CD4-positive, alpha-beta T cell treated with Interleukin-2 at 100 ng/mL for 4 hours (primary cell): ENCODE data around the gene TMED3.

Experiments
- DNase-seq: peaks from one replicate; pipeline ENCODE4 v3.0.0-alpha.2; 2020; ENCODE audit warnings: low spot score

Gene TMED3

GRCh38 chr15:79310985-79311900 is at the start of gene TMED3:
TMED3 (plus strand) TSS chr15:79311112; CDS start chr15:79311250, 138 bp downstream.
- DNase-seq = peak; percentile 80

GRCh38 chr15:79261836-79262235 is 49.1 kb upstream of the TMED3 start:
- DNase-seq = no peak

- DNase-seq = no peak
Measured at GRCh38 chr15:79265167-79265566, 45.7 kb upstream of the TMED3 start.

- no peak for DNase-seq
Measured at GRCh38 chr15:79265987-79266579, 44.8 kb upstream of the TMED3 start.

- no peak for DNase-seq
Measured at GRCh38 chr15:79282371-79283251, 28.3 kb upstream of the TMED3 start, which contains the start of gene ANKRD34C. ANKRD34C (plus strand) TSS chr15:79282722; CDS start chr15:79293285, 10,563 bp downstream.

GRCh38 chr15:79283252-79284048 is 27.5 kb upstream of the TMED3 start:
- DNase-seq = no peak

- no peak for DNase-seq
Measured at GRCh38 chr15:79290642-79291275, 20.2 kb upstream of the TMED3 start.

GRCh38 chr15:79292011-79292410 is 18.9 kb upstream of the TMED3 start:
- no peak for DNase-seq

- no peak for DNase-seq
Measured at GRCh38 chr15:79294075-79294474, 16.8 kb upstream of the TMED3 start.

- no peak for DNase-seq
Measured at GRCh38 chr15:79296583-79296982, 14.3 kb upstream of the TMED3 start.

- no peak for DNase-seq
Measured at GRCh38 chr15:79299126-79299840, 11.6 kb upstream of the TMED3 start.

GRCh38 chr15:79299841-79300235 is 11.1 kb upstream of the TMED3 start:
- no peak for DNase-seq

- DNase-seq = no peak
Measured at GRCh38 chr15:79307251-79307650, 3.7 kb upstream of the TMED3 start.

GRCh38 chr15:79308874-79309273 is 2.0 kb upstream of the TMED3 start:
- no peak for DNase-seq

- no peak for DNase-seq
Measured at GRCh38 chr15:79310612-79310984, 314 bp upstream of the TMED3 start.

- no peak for DNase-seq
Measured at GRCh38 chr15:79311901-79312553, 1.1 kb downstream of the TMED3 start.

GRCh38 chr15:79314186-79314585 is 3.3 kb downstream of the TMED3 start:
- no peak for DNase-seq

GRCh38 chr15:79314811-79315210 is 3.9 kb downstream of the TMED3 start:
- no peak for DNase-seq

GRCh38 chr15:79315623-79316328 is 4.9 kb downstream of the TMED3 start:
- DNase-seq = no peak
